Hematopoietic multipotent progenitor cell treated with erythropoietin and hydrocortisone succinate and interleukin-3 and kit ligand, for 17 days (in vitro differentiated cells): ENCODE results near the gene AIG1.

Experiments used
- DNase-seq: peaks from one replicate; pipeline ENCODE4 v3.0.0-alpha.2; 2015; ENCODE audit warnings: low spot score

Gene AIG1

DNA sequence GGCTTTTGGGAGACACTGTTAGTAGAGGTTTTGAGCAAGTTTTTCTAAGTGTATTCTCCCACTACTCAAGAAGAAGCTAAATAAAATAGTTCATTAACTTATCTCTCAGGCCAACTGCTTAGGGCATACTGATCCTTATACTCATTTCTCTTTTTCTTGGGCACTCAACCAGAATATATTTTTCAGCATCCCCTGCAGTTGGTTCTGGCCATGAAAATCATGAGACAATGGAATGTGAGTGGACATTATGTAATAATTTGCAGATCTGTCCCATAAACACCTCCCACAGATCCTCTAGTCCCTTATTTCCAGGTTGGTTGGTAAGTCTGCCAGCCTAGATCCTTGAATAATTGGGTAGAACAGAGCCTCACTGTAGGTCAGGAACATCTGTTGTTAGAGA, 136.7 kb downstream of the AIG1 start:
- no peak for DNase-seq

DNA sequence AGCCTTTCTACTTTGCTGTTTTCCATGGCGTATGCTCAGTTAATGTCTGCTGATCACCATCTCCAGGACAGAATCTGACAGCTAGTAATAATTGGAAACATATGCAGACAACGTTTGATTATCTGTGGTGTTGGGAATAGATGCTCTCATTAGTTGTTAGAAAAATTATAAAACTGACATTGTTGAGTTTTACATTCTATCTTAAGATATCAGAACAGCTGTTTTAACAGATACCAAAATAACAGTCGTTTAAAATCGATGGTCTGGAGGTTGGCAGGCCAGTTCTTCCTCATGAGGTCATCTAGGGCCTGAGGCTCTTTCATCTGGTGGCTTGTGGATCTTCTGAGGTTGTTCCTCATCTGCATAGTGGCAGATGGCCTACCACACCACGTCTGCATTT, 137.6 kb downstream of the AIG1 start:
- no peak for DNase-seq

DNA sequence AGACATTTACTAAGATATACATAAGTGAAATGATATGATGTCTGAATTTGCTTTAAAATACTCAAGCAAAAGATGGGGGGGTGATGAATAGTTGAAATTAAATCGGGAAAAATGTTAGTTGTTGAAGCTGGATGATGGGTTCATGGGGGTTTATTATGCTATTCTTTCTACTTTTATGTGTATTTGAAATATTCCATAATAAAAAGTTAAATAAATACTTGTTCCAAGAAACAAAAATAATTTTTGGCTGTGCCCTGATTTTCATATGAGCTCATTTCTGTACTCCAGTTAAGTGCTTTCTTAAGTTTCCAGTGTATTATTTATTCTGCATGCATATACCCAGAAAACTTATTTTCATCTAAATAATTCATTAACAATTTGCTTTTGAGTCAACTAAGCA, 138.6 kb downstream of the AIG1 start:
- DNase-seq, result no peak

DNA sequence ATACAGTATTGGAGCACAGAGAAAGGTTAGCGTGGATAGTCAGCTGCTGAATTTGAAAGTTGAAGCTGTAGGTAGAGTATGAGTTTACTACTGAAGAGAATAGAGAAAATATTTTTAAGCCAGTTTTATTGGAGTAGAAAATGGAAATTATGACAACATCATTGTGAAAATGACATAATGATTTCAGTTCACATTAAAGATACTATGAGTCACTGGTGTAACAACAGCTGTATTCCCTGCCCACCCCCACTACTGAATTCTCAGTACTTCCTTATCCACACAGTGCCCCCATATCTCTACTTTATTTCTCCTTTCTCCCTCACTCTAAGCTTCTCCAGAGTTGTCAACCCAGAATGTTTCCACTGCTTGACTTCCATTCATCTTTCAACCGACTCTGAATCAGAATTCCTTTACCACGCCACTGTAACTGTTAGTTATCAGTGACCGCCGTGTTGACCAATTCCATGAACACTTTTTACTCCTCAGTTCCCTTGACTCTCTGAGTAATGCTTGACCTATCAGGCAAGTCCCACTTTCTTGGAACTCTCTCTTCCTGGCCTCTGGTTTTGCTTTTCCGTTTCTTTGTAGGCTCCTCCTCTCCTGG, 139.6 kb downstream of the AIG1 start:
- no peak for DNase-seq

DNA sequence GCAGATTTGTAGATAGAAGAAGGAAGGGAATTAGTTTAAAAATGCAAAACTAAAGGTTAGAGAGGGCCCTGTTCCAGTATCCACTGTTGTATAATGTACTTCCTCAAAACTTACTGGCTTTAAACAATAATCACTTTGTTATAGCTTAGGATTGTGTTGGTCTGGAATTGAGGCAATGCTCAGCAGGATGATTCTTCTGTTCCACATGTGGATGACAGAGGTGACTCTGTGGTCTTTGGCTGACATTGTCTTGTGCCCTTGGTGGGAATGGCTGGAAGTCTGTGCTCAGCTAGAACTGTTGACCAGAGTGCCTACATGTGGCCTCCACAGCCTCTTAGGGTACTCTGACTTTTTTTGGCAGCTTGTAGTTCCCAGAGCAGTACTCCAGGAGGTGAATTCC, 143.4 kb downstream of the AIG1 start:
- no peak for DNase-seq

DNA sequence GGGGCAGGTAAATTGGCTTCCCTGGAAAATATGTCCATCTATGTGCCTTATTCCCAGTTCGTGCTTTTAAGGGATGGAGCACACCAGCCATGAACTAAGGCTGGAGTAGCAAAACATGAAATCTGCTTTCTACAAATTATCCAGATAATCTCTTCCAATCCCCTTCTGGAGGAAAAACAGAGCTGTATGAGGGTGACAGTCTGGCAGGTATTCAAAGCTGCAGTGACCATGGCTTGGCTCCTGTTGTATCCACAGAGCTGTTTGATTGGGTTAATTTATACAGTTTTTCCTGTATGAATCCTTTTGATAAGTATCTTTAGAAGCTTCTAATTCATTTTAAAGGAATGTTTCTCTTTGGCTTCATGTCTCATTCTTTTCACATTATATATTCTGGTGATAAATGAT, 144.4 kb downstream of the AIG1 start:
- DNase-seq, result no peak

DNA sequence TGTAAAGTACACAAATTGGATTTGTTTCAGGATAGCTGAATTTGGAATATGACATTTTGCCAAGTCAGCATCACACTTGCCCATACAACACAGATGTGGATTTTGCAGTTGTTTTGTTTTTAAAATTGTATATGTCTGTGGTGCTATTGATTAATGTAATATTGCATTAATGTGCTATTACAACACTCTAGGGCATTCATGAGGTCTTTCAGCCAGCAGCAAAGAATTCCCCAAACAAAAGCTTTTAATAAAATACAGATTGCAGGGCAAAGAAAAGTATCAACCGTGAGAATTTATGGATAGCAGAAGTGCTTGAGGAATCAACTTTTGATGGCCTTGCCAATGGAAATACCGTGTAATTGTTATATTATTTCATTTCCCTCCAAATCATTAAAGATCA, 144.9 kb downstream of the AIG1 start:
- no peak for DNase-seq

DNA sequence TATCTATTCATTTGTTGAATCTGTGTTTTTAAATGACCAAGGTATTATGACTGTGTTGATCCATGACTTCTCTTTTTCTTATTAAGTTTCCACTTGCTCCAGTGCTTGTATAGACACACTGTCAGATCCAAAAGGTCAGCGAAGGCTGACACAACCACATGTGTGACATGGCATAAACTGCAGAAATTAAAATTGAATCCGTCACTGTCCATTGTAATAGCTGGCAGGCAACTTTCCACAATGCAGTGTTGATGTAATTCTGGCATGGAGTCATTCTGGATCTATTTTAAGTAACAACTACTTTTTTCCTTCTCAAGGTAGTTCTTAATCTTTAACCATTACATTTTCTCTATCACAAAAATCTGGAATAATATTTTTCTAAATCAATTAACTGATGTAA, 145.3 kb downstream of the AIG1 start:
- DNase-seq, result no peak

DNA sequence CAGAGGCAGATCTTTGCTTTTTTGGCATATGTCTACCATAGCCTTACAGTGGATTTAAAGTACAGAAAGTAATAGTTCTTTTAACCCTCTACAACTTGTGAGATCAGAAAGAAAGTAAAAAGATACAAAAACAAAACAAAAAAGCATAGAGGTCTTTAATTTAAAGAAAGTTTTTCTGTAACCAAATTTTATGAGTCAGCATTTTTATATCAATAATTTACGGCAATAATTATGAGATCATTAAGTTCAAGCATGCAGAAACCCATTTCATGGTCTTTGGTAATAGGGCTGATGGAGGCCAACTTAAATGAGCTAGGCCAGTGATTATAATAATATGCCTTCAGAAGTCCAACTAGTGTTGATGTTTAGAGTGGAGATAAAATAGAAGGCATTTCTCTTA, 145.9 kb downstream of the AIG1 start:
- DNase-seq, result no peak

DNA sequence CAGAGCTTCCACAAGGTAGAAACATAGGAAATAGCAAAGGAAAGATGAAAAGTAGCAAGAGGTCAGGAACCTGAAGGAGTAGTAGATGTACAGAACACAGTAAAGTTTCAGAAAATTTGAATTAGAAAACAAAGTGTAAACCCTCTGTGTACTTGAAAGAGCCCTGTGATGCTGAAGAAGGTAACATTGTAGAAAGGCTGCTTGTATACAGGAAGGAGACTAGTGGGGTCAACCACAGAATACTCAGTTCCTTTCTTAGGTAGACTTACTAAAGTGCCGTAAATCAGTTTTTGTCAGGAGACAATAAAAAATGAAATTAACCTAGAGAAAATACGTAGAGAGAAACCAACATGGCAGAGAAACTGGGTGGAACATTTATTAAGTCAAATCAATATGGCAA, 149.7 kb downstream of the AIG1 start:
- DNase-seq, result no peak

DNA sequence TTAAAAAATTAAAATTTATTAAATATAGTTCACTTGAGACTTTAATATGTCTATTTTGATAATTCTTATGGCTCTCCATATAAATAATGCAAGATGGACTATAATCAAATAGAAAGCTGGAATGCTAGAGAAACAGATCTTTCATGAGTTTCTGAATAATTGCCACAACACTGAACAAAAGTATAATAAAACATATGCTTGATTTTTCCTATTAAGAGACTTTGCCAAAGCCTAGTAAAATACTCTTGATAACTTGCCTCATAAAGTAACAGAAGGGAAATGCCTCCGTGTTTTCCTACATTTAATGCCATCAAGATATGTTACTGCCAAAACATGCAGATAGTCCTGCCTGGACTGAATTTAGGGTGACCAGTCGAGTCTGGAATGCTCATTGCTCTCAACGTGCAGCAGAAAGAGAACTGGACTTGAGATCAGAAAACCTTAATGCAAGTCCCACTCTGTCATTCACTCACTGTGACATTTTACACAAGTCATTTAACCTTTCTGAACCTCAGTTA, 153.2 kb downstream of the AIG1 start:
- no peak for DNase-seq

DNA sequence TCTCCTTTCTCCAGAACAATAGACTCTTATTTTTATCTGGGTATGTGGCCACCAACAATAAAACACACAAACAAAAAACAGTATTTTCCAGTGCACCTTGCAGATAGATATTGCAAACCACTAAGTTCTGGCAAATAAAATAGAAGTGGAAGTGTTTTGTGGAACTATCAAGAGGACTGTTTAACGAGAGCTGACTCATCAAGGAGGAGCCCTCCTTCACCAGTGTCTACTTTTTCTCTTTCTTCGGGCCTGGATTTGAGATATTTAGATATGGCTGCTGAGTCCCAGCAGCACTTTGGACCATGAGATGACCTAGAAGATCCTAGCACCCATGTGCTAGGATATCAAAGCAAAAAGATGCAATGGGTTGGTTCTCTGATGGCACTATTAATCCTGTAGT, 154.7 kb downstream of the AIG1 start:
- no peak for DNase-seq

DNA sequence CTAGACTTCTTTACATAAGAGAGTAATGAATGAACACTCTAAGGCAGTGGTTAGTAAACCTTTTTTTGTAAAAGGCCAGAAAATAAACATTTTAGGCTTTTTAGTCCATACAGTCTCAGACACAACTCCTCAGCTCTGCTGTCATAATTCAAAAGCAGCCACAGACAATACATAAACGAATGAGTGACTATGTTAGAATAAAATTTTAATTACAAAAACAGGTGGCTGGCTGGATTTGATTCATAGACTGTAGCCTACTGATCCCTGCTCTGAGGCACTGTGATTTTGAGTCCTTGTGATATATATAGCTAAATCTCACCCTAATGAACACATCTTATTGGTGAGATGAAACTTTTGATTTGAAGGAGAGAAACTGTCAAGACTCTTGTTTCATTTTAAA, 155.1 kb downstream of the AIG1 start:
- no peak for DNase-seq

DNA sequence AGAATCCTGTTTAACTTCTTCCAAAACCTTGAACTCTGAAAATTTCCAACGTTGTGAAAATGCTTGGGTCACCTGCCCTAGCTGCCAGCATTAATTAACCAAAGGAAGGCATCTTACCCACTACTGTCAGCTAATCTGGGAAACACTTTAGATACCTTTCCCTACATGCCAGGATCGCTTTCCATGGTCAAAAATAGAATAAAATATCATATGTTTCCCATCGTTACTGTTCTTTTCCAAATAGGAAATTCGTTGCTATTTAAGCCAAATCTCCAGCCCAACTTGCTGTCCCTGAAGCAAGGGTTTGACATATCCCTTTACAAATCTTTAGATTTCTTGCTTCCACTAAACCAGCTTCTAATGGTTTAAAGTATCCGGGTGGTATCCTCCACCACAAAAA, 157.5 kb downstream of the AIG1 start:
- no peak for DNase-seq

DNA sequence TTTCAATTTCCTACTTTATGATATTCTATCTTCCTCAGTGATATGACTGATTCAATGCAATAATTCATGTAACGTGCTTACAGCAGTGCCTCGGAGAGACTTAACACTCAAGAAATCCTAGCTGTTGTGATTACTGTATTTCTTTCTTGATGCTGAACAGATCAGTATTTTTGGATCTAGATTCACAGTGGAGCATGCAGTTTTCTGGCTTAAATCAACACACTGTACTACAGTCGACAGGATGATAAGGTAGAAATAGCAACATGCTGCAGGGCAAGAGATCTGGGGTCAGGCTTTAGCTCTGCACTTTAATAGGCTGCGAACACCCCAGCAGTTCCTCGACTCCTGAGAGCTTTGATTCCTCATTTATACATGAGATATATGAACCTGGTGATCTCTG, 161.0 kb downstream of the AIG1 start:
- DNase-seq, result no peak

DNA sequence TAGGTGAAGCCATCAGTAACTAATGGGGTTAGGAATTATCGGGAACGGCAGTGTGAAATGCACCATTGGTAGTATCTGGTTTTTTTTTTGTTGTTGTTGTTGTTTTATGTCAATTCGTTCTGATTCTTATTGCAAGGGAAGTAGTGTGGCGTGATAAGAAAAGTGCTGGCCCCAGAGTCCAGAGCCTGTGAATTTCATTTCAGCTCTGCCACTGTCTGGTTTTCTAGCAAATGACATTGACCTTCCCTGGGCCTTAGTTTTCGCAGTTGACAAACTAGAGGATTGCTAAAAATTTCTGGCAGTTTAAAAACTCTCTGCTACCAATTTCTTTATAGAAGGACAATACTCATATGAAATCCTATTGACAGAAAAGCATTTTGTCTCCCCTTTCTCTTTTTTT, 161.6 kb downstream of the AIG1 start:
- no peak for DNase-seq

DNA sequence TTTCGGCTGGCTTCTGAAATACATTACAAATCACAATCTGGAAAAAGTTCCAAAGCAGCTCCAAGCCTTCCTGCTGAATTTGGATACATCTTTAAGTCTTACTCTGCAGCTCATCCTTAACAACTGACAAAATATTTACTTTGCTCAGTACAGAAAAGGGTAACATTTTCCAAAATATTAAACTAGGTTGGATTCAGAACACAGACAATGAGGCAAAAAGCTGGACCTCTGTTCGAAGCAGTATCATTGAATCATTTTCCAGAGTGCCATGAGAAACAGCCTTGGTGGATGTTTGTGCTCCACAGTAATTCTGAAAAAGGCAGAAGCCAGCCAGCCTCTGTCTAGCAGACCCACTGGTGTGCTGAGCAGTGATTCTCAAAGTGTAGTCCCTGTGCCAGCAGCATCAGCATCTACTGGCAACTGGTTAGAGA, 162.1 kb downstream of the AIG1 start:
- DNase-seq, result no peak

DNA sequence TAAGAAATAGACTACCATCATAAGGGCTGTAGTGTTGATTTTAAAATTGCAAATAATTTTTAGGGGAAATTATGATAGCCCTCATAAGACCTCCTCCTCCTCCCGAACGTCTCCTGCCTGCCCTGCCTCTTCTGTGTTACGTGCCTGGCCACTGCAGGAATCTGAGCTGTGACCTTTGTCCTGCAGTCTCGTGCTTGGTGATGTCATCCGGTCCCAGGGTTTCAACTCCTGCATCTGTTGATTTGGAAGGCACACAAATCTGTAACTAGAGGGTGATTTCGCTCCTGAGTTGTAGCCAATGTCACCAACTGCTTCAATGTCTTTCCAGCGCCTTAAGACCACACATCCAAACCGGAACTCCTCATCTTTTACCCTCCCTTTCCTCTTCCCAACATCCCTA, 163.2 kb downstream of the AIG1 start:
- DNase-seq, result no peak

DNA sequence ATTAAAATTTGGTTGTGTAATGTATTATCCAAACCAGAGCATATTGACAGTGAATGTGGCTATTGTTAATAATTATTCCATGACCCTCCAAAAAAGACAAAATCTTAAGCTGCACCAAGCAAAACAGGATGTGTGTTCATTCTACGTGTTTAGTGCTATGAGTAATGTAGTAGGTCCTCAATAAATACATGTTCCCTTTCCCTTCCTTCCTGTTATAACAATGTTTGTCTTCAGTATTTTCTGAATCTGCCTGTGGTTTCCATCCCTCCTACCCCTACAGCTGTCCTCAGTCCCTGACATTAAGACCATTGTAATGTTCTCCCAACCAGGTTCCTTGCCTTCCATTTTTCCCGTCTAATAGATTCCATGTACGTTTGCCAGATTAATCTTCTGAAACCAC, 163.8 kb downstream of the AIG1 start:
- no peak for DNase-seq

DNA sequence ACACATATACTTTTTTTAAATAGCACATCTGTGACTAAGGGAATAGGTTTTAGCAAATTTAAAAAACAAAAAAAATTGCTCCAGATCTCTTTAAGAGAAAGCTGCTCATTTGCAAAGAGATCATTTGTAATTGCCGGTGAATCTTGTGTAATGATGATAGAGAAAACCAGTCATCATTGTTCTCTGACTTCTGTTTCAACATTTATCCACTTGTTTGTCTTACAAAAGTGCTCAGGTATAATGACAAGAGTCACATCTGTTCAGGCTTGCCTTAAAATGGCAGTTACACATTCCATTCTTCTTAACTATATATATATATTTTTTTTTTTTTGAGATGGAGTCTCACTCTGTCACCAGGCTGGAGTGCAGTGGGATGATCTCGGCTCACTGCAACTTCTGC, 165.2 kb downstream of the AIG1 start:
- DNase-seq, result no peak

DNA sequence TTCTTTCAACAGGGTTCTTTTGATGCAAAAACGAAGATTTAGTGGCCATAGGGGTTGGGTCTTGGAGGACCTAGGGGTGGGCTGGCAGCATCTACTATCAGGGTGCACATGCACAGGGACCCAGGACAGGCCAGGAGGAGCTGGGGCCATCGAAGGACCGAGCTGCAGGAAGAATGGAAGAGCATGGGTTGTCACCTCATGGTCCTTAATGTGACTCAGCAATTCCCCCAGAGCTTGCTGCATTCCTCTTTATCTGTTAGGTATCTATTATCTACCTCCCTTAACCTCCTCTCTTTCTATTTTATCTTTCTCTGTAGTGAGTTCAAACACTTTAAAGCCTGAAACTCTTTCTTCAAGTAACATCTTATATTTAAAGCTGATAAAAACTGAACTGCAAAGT, 167.0 kb downstream of the AIG1 start:
- no peak for DNase-seq

DNA sequence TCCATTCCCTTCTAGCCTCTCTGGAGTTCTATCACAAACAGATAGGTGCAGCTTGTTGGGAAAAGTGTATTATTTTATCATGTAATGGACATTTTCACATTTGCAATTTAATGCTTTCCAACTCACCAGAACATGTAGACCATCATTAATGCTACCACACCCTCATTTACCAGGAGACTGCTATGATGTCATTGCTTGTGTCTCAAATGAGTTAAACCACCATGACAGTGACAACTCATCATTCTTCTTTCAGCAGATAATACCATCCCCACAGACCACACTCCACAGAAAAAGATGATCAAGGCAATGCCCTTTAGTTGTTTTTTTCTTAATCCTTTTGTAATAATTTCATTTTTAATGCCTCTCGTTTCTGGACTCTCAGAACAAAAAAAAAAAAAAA, 168.7 kb downstream of the AIG1 start:
- no peak for DNase-seq

DNA sequence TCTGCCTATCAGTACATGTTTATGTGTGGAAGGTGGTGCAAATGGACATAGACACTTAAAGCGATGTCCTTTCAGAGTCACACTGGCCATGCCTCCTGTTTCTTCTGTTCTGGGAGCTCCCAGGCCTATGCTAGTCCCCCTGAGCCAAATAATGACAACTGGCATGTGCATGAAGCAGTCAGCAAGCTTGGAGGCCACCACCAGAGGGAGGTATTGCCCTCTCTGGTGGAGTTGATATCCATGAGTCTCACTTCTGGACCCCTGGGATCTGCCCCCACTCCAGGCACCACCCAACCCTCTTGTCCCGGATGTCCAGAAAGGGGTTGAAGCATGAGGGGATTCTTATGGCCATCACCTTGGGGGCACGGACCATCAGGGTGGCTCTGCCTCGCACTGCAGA, 172.2 kb downstream of the AIG1 start:
- no peak for DNase-seq

DNA sequence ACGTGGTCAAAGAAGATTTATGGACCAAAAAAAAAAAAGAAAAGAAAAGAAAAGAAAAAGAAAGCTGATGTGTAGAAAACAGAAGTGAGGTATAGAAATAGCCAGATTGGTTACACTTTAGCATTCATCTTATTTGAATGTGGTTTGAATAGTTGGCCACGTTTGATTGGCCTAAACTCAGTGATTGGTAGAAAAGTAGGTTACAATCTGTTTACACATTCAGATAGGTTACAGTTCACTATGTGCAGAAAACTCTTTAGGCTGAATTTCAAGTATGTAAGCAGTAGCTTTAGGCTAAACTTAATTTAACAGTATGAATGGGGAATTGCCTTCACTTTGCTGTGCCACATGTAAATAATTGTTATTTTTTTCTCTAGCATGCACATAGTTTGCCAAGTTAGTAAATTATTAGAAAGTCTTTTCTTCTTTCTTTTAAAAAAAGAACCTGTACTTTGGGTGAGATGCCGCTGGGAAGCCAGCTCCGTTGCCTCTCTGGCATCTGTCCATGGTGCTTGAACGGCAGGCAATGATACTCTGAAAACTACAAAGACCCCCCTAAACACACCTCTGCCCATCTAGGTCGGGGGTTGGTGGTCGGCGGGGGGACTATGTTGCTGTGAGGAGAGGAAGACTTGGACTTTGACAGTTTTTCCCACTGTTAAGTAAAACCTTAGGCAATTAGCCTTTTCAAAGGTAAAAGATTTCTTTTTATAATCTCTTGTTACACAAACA, 173.0 kb downstream of the AIG1 start:
- no peak for DNase-seq
